ENCODE results near the gene MMAB. TPM values are rescaled to one million over a fixed set of nuclear protein-coding genes. Genes with fewer than 3 reads are reported as not detected.

Gene MMAB
- total RNA-seq, 2 experiments from 2014 or later, result 49.0 to 49.4 TPM

DNA sequence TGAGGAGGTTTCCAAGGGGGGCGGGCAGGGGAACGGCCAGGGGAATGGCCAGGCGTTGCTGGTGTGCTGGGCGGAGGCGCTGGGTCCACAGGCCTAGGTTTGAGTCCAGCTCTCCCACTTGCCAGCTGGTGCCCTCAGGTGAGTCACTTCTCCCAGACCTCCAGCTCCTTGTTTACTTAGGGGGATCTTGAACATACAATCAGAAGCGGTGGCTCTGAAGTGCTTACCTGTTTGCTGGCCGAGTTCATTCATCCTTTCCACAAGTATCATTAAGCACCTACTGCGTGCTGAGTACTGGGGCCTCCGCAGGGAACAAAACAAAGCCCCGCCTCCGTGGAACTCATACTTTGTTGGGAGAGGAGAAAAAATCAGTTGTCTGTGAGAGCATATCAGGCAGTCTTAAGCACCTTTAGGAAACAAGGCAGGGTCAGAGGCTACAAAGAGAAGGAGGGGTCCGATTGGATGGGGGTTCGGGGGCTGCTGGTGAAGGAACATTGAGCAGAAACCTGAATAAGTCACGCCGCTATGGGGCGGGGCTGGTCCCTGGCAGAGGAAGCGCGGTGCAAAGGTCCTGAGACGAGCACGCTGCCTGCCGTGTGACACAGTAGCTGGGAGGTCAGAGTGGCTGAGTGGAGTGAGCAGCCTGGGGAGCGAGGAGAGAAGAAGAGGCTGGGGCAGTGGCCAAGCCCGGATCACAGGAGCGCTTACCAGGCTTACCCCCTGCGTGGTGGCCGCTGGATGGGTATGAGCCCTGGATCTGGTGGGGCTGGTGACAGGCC lies 15.3 kb upstream of the MMAB start:
- ChIA-PET POLR2A (no interaction called here), CTCF (no interaction called here)

DNA sequence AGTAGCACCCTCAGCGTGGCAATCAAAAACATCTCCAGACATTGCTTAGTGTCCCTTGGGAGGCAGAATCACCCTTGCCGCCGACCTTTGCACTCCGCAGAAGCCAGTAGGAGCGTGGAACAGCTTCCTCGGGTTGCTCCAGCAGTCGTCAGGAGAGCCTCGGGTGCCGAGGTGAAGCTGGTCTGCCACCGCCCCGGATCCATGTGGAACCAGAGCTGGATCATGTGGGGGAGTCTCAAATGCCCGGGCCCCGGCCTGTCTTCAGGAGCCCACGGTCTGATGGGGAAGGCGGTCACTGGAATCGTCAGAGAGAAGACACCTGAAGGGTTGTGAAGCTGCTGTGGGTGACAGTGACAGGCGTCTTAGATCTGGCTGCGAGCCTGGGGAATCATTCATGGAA lies 14.6 kb upstream of the MMAB start:
- ChIA-PET POLR2A (no interaction called here), CTCF (no interaction called here)

GRCh38 chr12:109586385-109587296 lies 13.3 kb upstream of the MMAB start:
- POLR2A ChIA-PET, result no interaction called here
- CTCF ChIA-PET, result no interaction called here

DNA sequence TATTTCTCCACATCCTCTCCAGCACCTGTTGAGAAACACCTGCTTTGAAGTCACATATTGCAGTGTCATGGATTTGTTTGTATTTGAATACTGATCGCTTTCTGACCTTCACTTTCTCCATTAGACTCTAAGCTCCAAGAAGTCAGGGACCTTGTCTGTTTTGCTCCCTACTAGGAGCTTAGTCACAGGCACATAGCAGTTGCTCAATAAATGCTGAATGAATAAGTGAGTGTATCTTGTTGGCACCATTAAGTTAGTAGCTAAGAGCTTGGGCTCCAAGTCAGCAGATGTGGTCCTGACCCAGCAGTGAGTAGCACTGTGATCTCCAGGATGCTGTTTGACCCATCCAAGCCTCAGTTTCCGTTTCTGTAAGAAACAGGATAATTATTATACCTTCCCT lies 10.4 kb upstream of the MMAB start:
- POLR2A ChIA-PET, result no interaction called here
- CTCF ChIA-PET, result no interaction called here

GRCh38 chr12:109582636-109583035 lies 9.3 kb upstream of the MMAB start:
- ChIA-PET POLR2A (no interaction called here), CTCF (no interaction called here)

- ChIA-PET POLR2A (no interaction called here), CTCF (no interaction called here)
Observed at GRCh38 chr12:109581856-109582255, 8.6 kb upstream of the MMAB start.

DNA sequence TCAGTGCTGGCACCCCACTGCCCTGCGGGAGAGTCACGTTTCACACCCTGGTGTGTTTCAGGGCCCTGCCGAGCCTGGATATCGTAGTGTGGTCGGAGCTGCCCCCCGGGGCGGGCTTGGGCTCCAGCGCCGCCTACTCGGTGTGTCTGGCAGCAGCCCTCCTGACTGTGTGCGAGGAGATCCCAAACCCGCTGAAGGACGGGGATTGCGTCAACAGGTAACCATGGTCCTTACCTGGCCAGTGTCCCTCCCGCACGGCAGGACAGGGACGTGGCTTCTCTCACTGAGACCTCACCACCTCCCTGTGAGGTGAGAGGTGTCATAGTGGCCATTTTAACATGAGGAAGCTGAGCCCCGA lies 8.0 kb upstream of the MMAB start:
- POLR2A ChIA-PET, result no interaction called here
- CTCF ChIA-PET, result no interaction called here

GRCh38 chr12:109580684-109581333 lies 7.5 kb upstream of the MMAB start:
- ChIA-PET CTCF (no interaction called here), POLR2A (no interaction called here)

DNA sequence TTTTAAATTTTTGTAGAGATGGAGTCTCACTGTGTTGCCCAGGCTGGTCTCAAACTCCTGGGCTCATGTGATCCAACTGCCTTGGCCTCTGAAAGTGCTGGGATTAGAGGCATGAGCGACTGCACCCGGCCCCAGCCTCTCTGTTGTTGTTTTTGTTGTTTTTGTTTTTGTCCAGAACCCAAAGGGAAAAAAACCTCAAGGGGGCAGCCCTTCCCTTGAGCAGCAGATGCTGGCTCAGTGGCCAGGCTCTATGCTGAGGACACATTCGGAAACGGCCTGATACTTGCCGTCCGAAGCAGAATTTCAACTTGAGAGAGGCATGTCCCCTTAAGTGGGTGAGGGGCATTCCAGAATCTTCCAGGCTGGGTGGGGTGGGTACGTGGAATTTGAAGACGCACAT lies 7.0 kb upstream of the MMAB start:
- ChIA-PET POLR2A (no interaction called here), CTCF (no interaction called here)

DNA sequence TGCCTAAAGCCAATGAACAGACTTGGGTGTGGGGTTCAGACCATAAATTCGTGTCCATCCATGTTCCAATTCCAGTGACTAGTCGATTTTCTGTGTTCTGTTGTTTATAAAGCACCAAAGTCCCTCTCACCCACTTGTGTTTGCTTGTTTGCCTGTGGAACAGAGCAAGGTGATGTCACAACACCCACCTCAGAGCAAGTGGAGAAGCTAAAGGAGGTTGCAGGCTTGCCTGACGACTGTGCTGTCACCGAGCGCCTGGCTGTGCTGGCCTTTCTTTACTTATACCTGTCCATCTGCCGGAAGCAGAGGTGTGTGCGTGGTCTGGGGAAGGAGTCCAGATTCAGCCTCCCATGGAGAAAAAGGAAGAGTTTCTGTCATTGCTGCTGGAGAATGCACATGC lies 6.3 kb upstream of the MMAB start:
- POLR2A ChIA-PET, result no interaction called here
- CTCF ChIA-PET, result no interaction called here

- ChIA-PET POLR2A (no interaction called here), CTCF (no interaction called here)
Observed at GRCh38 chr12:109578330-109578927, 5.1 kb upstream of the MMAB start.

GRCh38 chr12:109577311-109577710 lies 4.0 kb upstream of the MMAB start:
- CTCF ChIA-PET, result no interaction called here
- POLR2A ChIA-PET, result no interaction called here

- CTCF ChIA-PET, result no interaction called here
- POLR2A ChIA-PET, result no interaction called here
Observed at GRCh38 chr12:109575683-109576082, 2.4 kb upstream of the MMAB start.

DNA sequence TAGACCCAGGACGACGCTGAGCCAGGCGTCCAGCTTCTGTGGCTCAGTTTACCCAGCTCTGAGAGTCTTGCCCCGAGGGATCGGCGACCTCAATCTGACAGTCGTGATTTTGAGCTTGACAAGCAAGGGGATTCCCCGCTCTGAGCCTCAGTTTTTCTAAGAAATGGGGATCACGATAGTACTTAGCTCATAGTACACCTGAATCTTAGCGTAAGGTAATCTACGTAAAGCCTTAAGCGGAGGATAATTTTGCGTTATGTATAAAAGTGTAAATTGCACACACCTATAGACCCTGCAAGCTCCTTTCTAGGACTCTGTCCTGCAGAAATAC lies 575 bp upstream of the MMAB start:
- ChIA-PET CTCF (interaction anchor here (0.6 to 1.3 kb wide), 4 partner anchors 24 to 201 kb away, joined by 3 to 4 read pairs (median 4); no protein-coding TSS in a partner anchor), POLR2A (interaction anchor here (0.5 kb wide), 1 partner anchor 422 kb away, joined by 4 read pairs; no protein-coding TSS in a partner anchor)

DNA sequence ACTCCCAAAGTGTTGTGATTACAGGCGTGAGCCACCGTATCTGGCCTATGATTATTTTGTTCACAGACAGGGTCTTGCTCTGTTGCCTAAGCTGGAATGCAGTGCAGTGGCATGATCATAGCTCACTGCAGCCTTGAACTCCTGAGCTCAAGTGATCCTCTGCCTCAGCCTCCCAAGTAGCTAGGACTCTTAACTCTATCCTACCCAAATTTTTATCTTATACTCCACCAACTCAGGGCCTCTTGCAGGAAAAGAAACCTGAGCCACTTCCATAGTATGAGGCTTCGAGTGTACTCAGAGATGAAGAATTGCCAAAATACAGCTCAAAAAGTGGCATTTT lies 828 bp downstream of the MMAB start:
- POLR2A ChIA-PET, result interaction anchor here (0.6 to 0.7 kb wide), 3 partner anchors 271 to 375 kb away, joined by 3 to 5 read pairs (median 3); no protein-coding TSS in a partner anchor
- CTCF ChIA-PET, result interaction anchor here (1.4 kb wide), 1 partner anchor 25 kb away, joined by 5 read pairs; no protein-coding TSS in a partner anchor

DNA sequence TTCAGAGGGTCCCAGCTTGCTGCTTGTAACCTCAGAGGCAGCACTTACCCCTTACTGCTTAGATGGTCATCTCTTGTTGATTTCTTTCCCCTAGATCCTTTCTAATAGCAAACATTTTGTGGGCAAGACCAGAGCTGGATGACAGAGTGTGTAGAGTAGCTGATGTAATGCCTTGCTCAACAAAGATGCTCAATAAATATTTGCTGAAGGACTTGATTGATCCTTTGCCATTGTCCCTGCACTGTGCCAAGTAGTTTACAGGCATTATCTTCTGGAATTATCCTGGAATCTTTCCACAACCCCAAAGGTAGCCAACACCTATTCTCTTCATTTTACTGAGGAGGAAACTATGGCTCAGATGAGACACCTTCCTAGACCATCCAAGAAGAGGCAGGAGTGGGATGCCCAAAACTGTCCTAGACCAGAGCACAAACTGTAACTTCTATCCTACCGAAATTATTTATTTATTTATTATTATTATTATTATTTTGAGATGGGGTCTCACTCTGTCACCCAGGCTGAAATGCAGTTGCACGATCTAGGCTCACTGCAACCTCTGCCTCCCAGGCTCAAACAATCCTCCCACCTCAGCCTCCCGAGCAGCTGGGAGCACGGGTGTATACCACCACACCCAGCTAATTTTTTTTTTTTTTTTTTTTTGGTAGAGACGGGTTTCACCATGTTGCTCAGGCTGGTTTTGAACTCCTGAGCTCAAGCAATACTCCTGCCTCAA lies 1.4 kb downstream of the MMAB start:
- CTCF ChIA-PET, result interaction anchor here (1.4 kb wide), 1 partner anchor 26 kb away, joined by 5 read pairs; no protein-coding TSS in a partner anchor

GRCh38 chr12:109568486-109568885 lies 4.8 kb downstream of the MMAB start:
- CTCF ChIA-PET, result interaction anchor here (1.6 to 1.7 kb wide), 2 partner anchors 9 to 29 kb away, joined by 4 read pairs; no protein-coding TSS in a partner anchor
- POLR2A ChIA-PET, result no interaction called here

More for the DNA sequence above, 1.4 kb downstream of the MMAB start:
- POLR2A ChIA-PET, result interaction anchor here (0.7 kb wide), 1 partner anchor 287 kb away, joined by 3 read pairs; no protein-coding TSS in a partner anchor

- ChIA-PET CTCF (interaction anchor here (1.6 to 1.7 kb wide), 2 partner anchors 8 to 29 kb away, joined by 4 read pairs; no protein-coding TSS in a partner anchor), POLR2A (no interaction called here)
Observed at GRCh38 chr12:109567967-109568366, 5.3 kb downstream of the MMAB start.

DNA sequence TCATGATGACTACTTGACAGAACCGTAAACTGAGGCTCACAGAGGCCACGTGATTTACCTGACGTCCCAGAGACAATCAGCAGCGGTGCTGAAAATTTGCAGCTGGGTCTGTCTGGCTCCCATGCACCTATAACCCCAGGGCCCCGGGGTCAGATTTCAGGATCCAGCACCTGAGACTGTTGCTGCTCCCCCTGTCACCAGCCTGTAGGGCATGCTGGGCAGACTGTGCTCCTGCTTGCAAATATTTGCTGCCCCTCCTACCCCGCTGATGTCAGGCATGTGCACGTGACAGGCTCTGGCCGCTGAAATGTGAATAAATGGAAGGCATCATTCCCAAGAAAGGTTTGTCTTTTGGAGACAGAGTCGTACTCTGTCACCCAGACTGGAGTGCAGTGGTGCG lies 6.0 kb downstream of the MMAB start:
- ChIA-PET CTCF (interaction anchor here (1.0 kb wide), 1 partner anchor 208 kb away, joined by 3 read pairs; no protein-coding TSS in a partner anchor), POLR2A (no interaction called here)

Measured in activated CD8-positive, alpha-beta memory T cell treated with anti-CD3 and anti-CD28 coated beads for 36 hours (primary cell).